ENCODE measurements around the gene PIP4K2A.

DNA sequence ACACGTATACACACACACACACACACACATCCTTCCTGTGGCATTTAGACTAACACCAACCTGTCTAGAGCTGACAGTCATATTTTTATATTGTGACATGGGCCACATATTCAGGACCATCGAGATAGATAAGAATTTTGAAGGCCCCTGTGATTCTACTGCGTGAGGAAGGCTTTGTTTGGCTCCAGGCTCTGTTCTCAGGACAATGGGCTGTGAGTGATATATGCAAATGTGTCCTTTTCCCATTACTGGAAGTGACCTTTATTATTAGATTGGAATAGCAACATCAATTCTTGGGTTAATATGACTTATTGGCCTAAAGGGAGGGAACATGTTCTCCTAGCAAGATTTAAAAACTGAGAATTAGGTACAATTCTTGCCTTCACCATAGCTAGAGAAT is 213.0 kb downstream of the PIP4K2A start:
- TF ChIP-seq CTCF (IDR thresholded peaks at IDR 0.05): no peak
- TF ChIP-seq POLR2A (IDR thresholded peaks at IDR 0.05): no peak
